HG03442 (cell line): Measurements from ENCODE around the gene IFNL1.
"Not testable (repeated sequence)": the region's sequence is repeated elsewhere in the genome, so short reads cannot be mapped to it uniquely, and the experiment has no call there.

Source experiments
- ATAC-seq: cut with Tn5 transposase; IDR thresholded peaks from one replicate; pipeline ENCODE4 v1.9.1; 2021; ENCODE audit warnings: mild to moderate bottlenecking, moderate library complexity; ENCODE audit not compliant: unreplicated experiment

The IFNL1 gene

GRCh38 chr19:39307822-39308530 is 11.8 kb downstream of the IFNL1 start:
- no peak for ATAC-seq

- ATAC-seq: no peak
Measured at GRCh38 chr19:39308531-39309304, 12.5 kb downstream of the IFNL1 start.

GRCh38 chr19:39309305-39309670 is 13.1 kb downstream of the IFNL1 start:
- not testable (repeated sequence) for ATAC-seq

GRCh38 chr19:39310558-39311311 is 14.5 kb downstream of the IFNL1 start:
- no peak for ATAC-seq

GRCh38 chr19:39314016-39314728 is 18.0 kb downstream of the IFNL1 start:
- ATAC-seq: no peak

- no peak for ATAC-seq
Measured at GRCh38 chr19:39315933-39316332, 19.7 kb downstream of the IFNL1 start.

- ATAC-seq: no peak
Measured at GRCh38 chr19:39316627-39317321, 20.6 kb downstream of the IFNL1 start.

GRCh38 chr19:39317476-39317875 is 21.3 kb downstream of the IFNL1 start:
- no peak for ATAC-seq

GRCh38 chr19:39318071-39318470 is 21.9 kb downstream of the IFNL1 start:
- ATAC-seq: no peak

GRCh38 chr19:39318690-39319089 is 22.5 kb downstream of the IFNL1 start:
- no peak for ATAC-seq

- no peak for ATAC-seq
Measured at GRCh38 chr19:39319098-39319891, 23.1 kb downstream of the IFNL1 start.

GRCh38 chr19:39319892-39320248 is 23.7 kb downstream of the IFNL1 start:
- ATAC-seq: no peak

GRCh38 chr19:39321117-39321831 is 25.1 kb downstream of the IFNL1 start:
- no peak for ATAC-seq

- ATAC-seq: no peak
Measured at GRCh38 chr19:39321832-39322176, 25.6 kb downstream of the IFNL1 start.

- ATAC-seq: no peak
Measured at GRCh38 chr19:39324242-39324842, 28.1 kb downstream of the IFNL1 start.

GRCh38 chr19:39325778-39326665 is 29.8 kb downstream of the IFNL1 start:
- no peak for ATAC-seq

GRCh38 chr19:39327363-39328045 is 31.3 kb downstream of the IFNL1 start:
- ATAC-seq: no peak
